ENCODE results near the gene SLC41A3. TPM values are rescaled to one million over a fixed set of nuclear protein-coding genes. Genes with fewer than 3 reads are reported as not detected.

Gene SLC41A3
- total RNA-seq, 1 experiment from 2014 or later: 35.5 TPM

DNA sequence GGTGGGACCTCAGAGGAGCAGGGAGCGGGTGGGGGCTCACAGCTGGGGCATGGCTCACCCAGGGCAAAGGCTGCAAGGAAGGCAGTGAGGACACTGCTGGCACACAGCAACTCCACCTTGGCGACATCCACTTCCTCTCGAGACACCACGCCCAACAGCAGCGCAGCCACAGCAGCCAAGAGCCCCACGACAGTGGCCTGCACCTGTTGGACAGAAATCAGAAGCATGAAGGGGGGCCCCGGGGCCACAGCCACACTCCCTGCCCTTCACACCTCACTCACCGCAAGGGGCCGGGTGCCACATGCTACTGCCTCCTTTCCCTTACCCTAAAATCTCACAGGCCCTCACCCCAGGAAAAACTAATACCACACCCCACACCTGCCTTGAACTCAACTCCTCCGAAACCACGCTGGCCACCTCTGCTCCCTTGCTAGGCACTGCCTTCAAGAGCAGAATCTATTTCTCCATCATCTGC, 57.6 kb downstream of the SLC41A3 start:
- Histone ChIP-seq H4K91ac (ENCODE audit: insufficient read length, low read depth, low read length) (no peak overlapping the region), H3K79me2 (ENCODE audit: insufficient read depth, low read length) (no peaks in the 10 kb centered on the region), H3K56ac (ENCODE audit: insufficient read length, low read depth, low read length) (no peak overlapping the region), H3K27ac (ENCODE audit: insufficient read length, low read depth, low read length) (no peak overlapping the region), H2BK120ac (ENCODE audit: low read depth, low read length, poor library complexity, severe bottlenecking) (no peak overlapping the region), H2BK15ac (ENCODE audit: low read depth, low read length) (no peak overlapping the region), H3K27me3 (ENCODE audit: insufficient read depth, low read length) (no peaks in the 10 kb centered on the region), H3K4ac (ENCODE audit: low read depth, low read length) (no peak overlapping the region), H2BK20ac (ENCODE audit: low read depth, low read length, poor library complexity, severe bottlenecking) (no peak overlapping the region), H3K79me1 (ENCODE audit: insufficient read depth, low read depth, low read length, poor library complexity, severe bottlenecking) (no peaks in the 10 kb centered on the region), H3K14ac (ENCODE audit: insufficient read depth, low read length) (no peak overlapping the region), H3K23ac (ENCODE audit: insufficient read length, low read depth, low read length) (no peak overlapping the region), H2AK5ac (ENCODE audit: insufficient read length, low read length) (no peak overlapping the region), H4K8ac (replicated peaks; ENCODE audit: insufficient read length, low read depth, low read length) (no peak overlapping the region), H3K9ac (ENCODE audit: extremely low read depth, insufficient read length, low read length) (no peak overlapping the region), H3K4me1 (ENCODE audit: insufficient read depth, low read length) (peaks cover 6% of the 10 kb centered on the region; the same call in 1 of the 2 replicates), H4K5ac (ENCODE audit: insufficient read length, low read depth, low read length) (no peak overlapping the region), H2BK5ac (ENCODE audit: insufficient read length, low read length) (no peak overlapping the region), H2BK12ac (ENCODE audit: insufficient read length, low read depth, low read length) (no peak overlapping the region), H3K23me2 (ENCODE audit: insufficient read length, low read depth, low read length, poor library complexity, severe bottlenecking) (no peaks in the 10 kb centered on the region), H2AFZ (ENCODE audit: low read length) (no peak overlapping the region), H3K18ac (ENCODE audit: insufficient read length, low read depth, low read length) (no peak overlapping the region), H3K4me2 (ENCODE audit: insufficient read depth, insufficient read length, low read length) (no peak overlapping the region), H4K20me1 (ENCODE audit: control insufficient read depth, insufficient read depth, insufficient read length) (no peaks in the 10 kb centered on the region), H3T11ph (ENCODE audit: low read length) (no peak overlapping the region), H3K9me3 (ENCODE audit: control insufficient read depth, low read depth, low read length) (peaks cover 16% of the 10 kb centered on the region)
- H3K36me3 Mint-ChIP-seq (ENCODE audit: insufficient read depth in 1 of 3, low read depth in 3 of 3): peaks cover 35 to 56% (median 54%) of the 10 kb centered on the region in 3 experiments
- no CpG with 5 or more reads among the region's 11 CpGs for WGBS (ENCODE audit: extremely low coverage, insufficient read length, low lambda C conversion rate)
- H3K27me3 Mint-ChIP-seq (ENCODE audit: low read depth): peaks cover 3% of the 10 kb centered on the region
- H3K4me1 Mint-ChIP-seq: peaks cover 23% of the 10 kb centered on the region in 2 experiments
- H3K4me3 Mint-ChIP-seq: no peak overlapping the region
- no peak for DNase-seq
- no peak for TF ChIP-seq CTCF (conservative IDR thresholded peaks at IDR 0.05)
- peak overlapping the region in 1 of 3 experiments; percentile 88; a peak in 1 of 7 replicates for H3K27ac Mint-ChIP-seq
- H3K9me3 Mint-ChIP-seq: peaks cover 25 to 29% of the 10 kb centered on the region in 2 experiments
